K562 (cell line): ENCODE data around the gene PEX3. TPM values are rescaled to one million over a fixed set of nuclear protein-coding genes. Genes with fewer than 3 reads are reported as not detected.

Experiments
- ATF7 ChIP-seq: fragments of 450-650 bp; IDR thresholded peaks from 2 replicates; pipeline ENCODE4 v1.7.1; 2014; ENCODE audit warnings: mild to moderate bottlenecking, moderate library complexity
- CHD2 ChIP-seq: IDR thresholded peaks from 2 replicates; pipeline ENCODE4 v1.6.1; 2011; ENCODE audit warnings: low read depth, low read length
- EHMT2 ChIP-seq: fragments of 450-650 bp; IDR thresholded peaks from 2 replicates; pipeline ENCODE4 v1.6.1; 2018; ENCODE audit warnings: antibody characterized with exemption
- ESRRA ChIP-seq: fragments of 450-650 bp; IDR thresholded peaks from 2 replicates; pipeline ENCODE4 v1.6.1; 2014; ENCODE audit warnings: low read depth, mild to moderate bottlenecking, moderate library complexity, borderline replicate concordance
- ETV5 ChIP-seq: sonication (generic); formaldehyde crosslinking; IDR thresholded peaks from 2 replicates; pipeline ENCODE4 v1.4.0; 2020; ENCODE audit warnings: low read depth, mild to moderate bottlenecking, missing genetic modification reagents
- ILF3 ChIP-seq: fragments of 450-650 bp; IDR thresholded peaks from 2 replicates; pipeline ENCODE4 v1.6.1; 2018; ENCODE audit warnings: antibody characterized with exemption, mild to moderate bottlenecking, moderate library complexity, borderline replicate concordance
- KLF6 ChIP-seq: fragments of 250-450 bp; sonication (Bioruptor Pico); IDR thresholded peaks from 2 replicates; pipeline ENCODE4 v1.4.0; 2020; ENCODE audit warnings: mild to moderate bottlenecking, moderate library complexity, borderline replicate concordance
- LCOR ChIP-seq: sonication (generic); formaldehyde crosslinking; IDR thresholded peaks from 2 replicates; pipeline ENCODE4 v1.8.0; 2022; ENCODE audit warnings: mild to moderate bottlenecking, missing genetic modification reagents
- SIX5 ChIP-seq, 2 experiments: IDR thresholded peaks; 2 replicates each; pipeline ENCODE4 v1.6.1; 2011; ENCODE audit warnings: low read length in 2 of 2, borderline replicate concordance in 1 of 2, low read depth in 1 of 2, mild to moderate bottlenecking in 1 of 2, moderate library complexity in 1 of 2; ENCODE audit not compliant: insufficient read depth in 1 of 2
- SMARCE1 ChIP-seq: fragments of 450-650 bp; IDR thresholded peaks from 2 replicates; pipeline ENCODE4 v1.7.1; 2016; ENCODE audit warnings: mild to moderate bottlenecking
- STAG1 ChIP-seq: sonication (generic); formaldehyde crosslinking; IDR thresholded peaks from 2 replicates; pipeline ENCODE4 v1.5.0; 2020; ENCODE audit warnings: missing genetic modification reagents, borderline replicate concordance
- ZZZ3 ChIP-seq: fragments of 450-650 bp; IDR thresholded peaks from 2 replicates; pipeline ENCODE4 v1.6.1; 2016; ENCODE audit warnings: antibody characterized with exemption, mild to moderate bottlenecking, moderate library complexity
- polyA plus RNA-seq, 8 experiments: library from polyadenylated mRNA; depleted of rRNA in 4 of 8; stranded (reverse) in 5 of 8; unstranded in 3 of 8; fragments of >200 nt; fragmentation: Nextera tagmentation in 2 of 8; fragmentation: Illumina TruSeq in 1 of 8; extraction: Ambion mirVana in 2 of 8; extraction: Trizol in 1 of 8; gene quantifications; 2 replicates each; pipeline versions ENCODE4 v1.2.1 to v1.2.3, GENCODE V29; 2011 to 2014; ENCODE audit warnings: inconsistent platforms in 1 of 8, missing spikeins in 1 of 8
- total RNA-seq, 7 experiments: library from RNA; depleted of rRNA in 6 of 7; stranded (reverse); fragments of >200 nt in 6 of 7; fragmentation: Illumina TruSeq in 2 of 7; extraction: Trizol in 2 of 7; gene quantifications; 2 replicates each; pipeline versions ENCODE4 v1.2.1 to v1.2.3, GENCODE V29; 2011 to 2021; ENCODE audit warnings: low replicate concordance in 1 of 7
- TF ChIP-seq, protein P1 (sequence below): IDR thresholded peaks from 3 replicates; pipeline ENCODE4 v1.6.1; 2011; ENCODE audit warnings: borderline replicate concordance, mild to moderate bottlenecking, moderate library complexity; ENCODE audit not compliant: insufficient read length; ENCODE audit errors: extremely low read depth
- TF ChIP-seq, protein P2 (sequence below): fragments of 450-650 bp; IDR thresholded peaks from 2 replicates; pipeline ENCODE4 v1.6.1; 2016; ENCODE audit warnings: low read depth
- TF ChIP-seq, protein P3 (sequence below): fragments of 450-650 bp; IDR thresholded peaks from 2 replicates; pipeline ENCODE4 v1.6.1; 2016; ENCODE audit warnings: low read depth, mild to moderate bottlenecking, moderate library complexity

The PEX3 gene
- total and polyA plus RNA-seq, 9 of the 15 experiments (the other 6 are each of a cell fraction or from before 2014, with no cell fraction given), result 17.3 to 69.6 (median 32.7) TPM

DNA sequence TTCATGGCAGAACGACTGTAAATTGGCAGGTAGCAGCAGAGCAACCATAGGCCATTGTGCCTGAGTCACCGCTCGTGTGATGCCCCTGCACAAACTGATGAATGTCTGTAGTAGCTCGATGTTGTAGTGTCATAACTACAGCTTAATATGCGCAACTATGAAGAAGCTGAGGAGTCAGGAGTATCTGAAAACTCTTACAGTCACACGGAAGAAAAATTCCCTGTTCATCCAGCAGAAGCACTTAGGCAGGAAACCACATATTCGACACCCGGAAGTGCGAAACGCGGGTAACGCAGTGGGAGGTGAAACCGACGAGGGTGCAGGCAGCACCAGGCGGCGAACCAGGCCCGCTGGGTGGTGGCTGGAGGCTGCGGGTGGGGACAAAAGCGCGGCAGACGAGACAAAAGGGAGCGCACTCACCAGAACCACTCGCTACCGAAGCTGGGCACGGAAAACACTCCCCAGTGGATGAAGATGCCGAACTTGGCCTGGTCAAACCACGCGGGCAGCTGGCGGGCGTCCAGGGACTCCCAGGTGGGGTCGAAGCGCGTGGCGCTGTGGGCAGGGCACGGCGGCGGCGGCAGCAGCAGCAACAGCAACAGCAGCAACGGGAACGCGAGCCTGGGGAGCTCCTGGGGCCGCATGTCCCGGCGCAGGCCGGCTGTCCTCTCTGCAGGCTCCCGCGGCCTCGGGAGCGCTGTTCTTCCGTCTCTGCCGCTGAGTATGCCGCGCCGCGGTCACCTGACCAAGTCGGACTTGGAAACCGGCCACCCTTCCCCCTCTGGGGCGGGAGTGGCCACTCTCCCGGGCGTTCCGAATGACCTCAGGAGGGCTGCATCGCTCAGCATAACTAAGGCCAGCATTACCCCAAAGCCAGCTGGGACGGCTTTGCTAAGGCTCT lies 60.6 kb downstream of the PEX3 start, which contains the start of gene FUCA2 (continued):
- TF ChIP-seq ILF3 (no peak), CHD2 (peak; percentile 51; the same call in 1 of the 2 replicates), KLF6 (CRISPR knock-in tag) (no peak; the same call in 1 of the 2 replicates), STAG1 (no peak), SIX5 (IDR thresholded peaks at IDR 0.05; ENCODE audit: borderline replicate concordance in 1 of 2, insufficient read depth in 1 of 2, low read depth in 1 of 2, low read length in 2 of 2) (no peak), LCOR (CRISPR knock-in tag) (peak; percentile 96), ETV5 (CRISPR knock-in tag) (peak; percentile 76), ZZZ3 (no peak), SMARCE1 (peak; percentile 9; the same call in 1 of the 2 replicates), EHMT2 (no peak), ESRRA (peak; percentile 90), ATF7 (peak; percentile 91)
- TF ChIP-seq, protein P1, sequence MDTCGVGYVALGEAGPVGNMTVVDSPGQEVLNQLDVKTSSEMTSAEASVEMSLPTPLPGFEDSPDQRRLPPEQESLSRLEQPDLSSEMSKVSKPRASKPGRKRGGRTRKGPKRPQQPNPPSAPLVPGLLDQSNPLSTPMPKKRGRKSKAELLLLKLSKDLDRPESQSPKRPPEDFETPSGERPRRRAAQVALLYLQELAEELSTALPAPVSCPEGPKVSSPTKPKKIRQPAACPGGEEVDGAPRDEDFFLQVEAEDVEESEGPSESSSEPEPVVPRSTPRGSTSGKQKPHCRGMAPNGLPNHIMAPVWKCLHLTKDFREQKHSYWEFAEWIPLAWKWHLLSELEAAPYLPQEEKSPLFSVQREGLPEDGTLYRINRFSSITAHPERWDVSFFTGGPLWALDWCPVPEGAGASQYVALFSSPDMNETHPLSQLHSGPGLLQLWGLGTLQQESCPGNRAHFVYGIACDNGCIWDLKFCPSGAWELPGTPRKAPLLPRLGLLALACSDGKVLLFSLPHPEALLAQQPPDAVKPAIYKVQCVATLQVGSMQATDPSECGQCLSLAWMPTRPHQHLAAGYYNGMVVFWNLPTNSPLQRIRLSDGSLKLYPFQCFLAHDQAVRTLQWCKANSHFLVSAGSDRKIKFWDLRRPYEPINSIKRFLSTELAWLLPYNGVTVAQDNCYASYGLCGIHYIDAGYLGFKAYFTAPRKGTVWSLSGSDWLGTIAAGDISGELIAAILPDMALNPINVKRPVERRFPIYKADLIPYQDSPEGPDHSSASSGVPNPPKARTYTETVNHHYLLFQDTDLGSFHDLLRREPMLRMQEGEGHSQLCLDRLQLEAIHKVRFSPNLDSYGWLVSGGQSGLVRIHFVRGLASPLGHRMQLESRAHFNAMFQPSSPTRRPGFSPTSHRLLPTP, result no peak
- TF ChIP-seq, protein P2, sequence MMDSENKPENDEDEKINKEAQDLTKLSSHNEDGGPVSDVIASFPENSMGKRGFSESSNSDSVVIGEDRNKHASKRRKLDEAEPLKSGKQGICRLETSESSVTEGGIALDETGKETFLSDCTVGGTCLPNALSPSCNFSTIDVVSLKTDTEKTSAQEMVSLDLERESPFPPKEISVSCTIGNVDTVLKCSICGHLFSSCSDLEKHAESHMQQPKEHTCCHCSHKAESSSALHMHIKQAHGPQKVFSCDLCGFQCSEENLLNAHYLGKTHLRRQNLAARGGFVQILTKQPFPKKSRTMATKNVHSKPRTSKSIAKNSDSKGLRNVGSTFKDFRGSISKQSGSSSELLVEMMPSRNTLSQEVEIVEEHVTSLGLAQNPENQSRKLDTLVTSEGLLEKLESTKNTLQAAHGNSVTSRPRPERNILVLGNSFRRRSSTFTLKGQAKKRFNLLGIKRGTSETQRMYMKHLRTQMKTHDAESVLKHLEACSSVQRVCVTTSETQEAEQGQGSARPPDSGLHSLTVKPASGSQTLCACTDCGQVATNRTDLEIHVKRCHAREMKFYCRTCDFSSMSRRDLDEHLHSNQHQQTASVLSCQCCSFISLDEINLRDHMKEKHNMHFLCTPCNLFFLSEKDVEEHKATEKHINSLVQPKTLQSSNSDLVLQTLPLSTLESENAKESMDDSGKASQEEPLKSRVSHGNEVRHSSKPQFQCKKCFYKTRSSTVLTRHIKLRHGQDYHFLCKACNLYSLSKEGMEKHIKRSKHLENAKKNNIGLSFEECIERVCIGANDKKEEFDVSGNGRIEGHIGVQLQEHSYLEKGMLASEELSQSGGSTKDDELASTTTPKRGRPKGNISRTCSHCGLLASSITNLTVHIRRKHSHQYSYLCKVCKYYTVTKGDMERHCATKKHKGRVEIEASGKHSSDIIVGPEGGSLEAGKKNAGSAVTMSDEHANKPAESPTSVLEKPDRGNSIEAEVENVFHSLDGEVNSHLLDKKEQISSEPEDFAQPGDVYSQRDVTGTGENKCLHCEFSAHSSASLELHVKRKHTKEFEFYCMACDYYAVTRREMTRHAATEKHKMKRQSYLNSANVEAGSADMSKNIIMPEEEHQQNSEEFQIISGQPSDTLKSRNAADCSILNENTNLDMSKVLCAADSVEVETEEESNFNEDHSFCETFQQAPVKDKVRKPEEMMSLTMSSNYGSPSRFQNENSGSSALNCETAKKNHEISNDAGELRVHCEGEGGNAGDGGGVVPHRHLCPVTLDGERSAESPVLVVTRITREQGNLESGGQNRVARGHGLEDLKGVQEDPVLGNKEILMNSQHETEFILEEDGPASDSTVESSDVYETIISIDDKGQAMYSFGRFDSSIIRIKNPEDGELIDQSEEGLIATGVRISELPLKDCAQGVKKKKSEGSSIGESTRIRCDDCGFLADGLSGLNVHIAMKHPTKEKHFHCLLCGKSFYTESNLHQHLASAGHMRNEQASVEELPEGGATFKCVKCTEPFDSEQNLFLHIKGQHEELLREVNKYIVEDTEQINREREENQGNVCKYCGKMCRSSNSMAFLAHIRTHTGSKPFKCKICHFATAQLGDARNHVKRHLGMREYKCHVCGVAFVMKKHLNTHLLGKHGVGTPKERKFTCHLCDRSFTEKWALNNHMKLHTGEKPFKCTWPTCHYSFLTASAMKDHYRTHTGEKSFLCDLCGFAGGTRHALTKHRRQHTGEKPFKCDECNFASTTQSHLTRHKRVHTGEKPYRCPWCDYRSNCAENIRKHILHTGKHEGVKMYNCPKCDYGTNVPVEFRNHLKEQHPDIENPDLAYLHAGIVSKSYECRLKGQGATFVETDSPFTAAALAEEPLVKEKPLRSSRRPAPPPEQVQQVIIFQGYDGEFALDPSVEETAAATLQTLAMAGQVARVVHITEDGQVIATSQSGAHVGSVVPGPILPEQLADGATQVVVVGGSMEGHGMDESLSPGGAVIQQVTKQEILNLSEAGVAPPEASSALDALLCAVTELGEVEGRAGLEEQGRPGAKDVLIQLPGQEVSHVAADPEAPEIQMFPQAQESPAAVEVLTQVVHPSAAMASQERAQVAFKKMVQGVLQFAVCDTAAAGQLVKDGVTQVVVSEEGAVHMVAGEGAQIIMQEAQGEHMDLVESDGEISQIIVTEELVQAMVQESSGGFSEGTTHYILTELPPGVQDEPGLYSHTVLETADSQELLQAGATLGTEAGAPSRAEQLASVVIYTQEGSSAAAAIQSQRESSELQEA, result no peak
- TF ChIP-seq, protein P3, sequence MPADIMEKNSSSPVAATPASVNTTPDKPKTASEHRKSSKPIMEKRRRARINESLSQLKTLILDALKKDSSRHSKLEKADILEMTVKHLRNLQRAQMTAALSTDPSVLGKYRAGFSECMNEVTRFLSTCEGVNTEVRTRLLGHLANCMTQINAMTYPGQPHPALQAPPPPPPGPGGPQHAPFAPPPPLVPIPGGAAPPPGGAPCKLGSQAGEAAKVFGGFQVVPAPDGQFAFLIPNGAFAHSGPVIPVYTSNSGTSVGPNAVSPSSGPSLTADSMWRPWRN, result no peak
